Mucosa of descending colon (tissue), 3 donors: ENCODE data around the gene CSPG4. TPM values are rescaled to one million over a fixed set of nuclear protein-coding genes. Genes with fewer than 3 reads are reported as not detected.
"Not testable (repeated sequence)": the region's sequence is repeated elsewhere in the genome, so short reads cannot be mapped to it uniquely, and the experiment has no call there.

ENCODE experiments used
- ATAC-seq: fragments of 200-7000 bp; cut with Tn5 transposase; one replicate; pipeline ENCODE4 v1.9.1; 2020; ENCODE audit warnings: mild to moderate bottlenecking, moderate library complexity
- DNase-seq, 3 donors: peaks; one replicate each; pipeline ENCODE4 v3.0.0-alpha.2; 2020
- H3K36me3 ChIP-seq: fragments of 200-600 bp; one replicate; pipeline ENCODE4 v1.8.0; 2021; ENCODE audit warnings: low read depth, mild to moderate bottlenecking
- H3K4me1 ChIP-seq: fragments of 200-600 bp; one replicate; pipeline ENCODE4 v1.8.0; 2021; ENCODE audit warnings: low read depth, mild to moderate bottlenecking
- H3K4me3 ChIP-seq: fragments of 200-600 bp; one replicate; pipeline ENCODE4 v1.8.0; 2021; ENCODE audit warnings: mild to moderate bottlenecking
- H3K9me3 ChIP-seq: fragments of 200-600 bp; one replicate; pipeline ENCODE4 v1.8.0; 2021; ENCODE audit warnings: mild to moderate bottlenecking
- intact Hi-C, 2 donors: fragments of 100-400 bp; cut with DNase I in 1 of 2; cut with micrococcal nuclease in 1 of 2; formaldehyde crosslinking; loops; one replicate each; pipeline versions ENCODE4 v1.11.0 to v1.11.1; 2022; cut with DNase I, micrococcal nuclease
- total RNA-seq, 3 donors: library from RNA; stranded (reverse); fragmentation: NEBNext Ultra II Directional in 2 of 3; extraction: Animal tissue kit (Norgen Biotek cat#: 25700) in 2 of 3; gene quantifications; one replicate each; pipeline versions ENCODE4 v1.2.1 to v1.2.4, GENCODE V29; 2021 to 2023
- TF ChIP-seq, protein P1 (sequence below): fragments of 200-600 bp; IDR thresholded peaks from one replicate; pipeline ENCODE4 v1.8.0; 2022; ENCODE audit warnings: antibody characterized with exemption, mild to moderate bottlenecking
- donor health status: DM: no; HTN: no; CAD: no; lungs with moderate emphysema.
- donor health status: DM: no; HTN: no; CAD: no.
- donor health status: DM: no; HTN: yes; CAD: no.

CSPG4 gene
- total RNA-seq, 3 donors from 2014 or later: 3.0 to 86.8 (median 7.8) TPM

DNA sequence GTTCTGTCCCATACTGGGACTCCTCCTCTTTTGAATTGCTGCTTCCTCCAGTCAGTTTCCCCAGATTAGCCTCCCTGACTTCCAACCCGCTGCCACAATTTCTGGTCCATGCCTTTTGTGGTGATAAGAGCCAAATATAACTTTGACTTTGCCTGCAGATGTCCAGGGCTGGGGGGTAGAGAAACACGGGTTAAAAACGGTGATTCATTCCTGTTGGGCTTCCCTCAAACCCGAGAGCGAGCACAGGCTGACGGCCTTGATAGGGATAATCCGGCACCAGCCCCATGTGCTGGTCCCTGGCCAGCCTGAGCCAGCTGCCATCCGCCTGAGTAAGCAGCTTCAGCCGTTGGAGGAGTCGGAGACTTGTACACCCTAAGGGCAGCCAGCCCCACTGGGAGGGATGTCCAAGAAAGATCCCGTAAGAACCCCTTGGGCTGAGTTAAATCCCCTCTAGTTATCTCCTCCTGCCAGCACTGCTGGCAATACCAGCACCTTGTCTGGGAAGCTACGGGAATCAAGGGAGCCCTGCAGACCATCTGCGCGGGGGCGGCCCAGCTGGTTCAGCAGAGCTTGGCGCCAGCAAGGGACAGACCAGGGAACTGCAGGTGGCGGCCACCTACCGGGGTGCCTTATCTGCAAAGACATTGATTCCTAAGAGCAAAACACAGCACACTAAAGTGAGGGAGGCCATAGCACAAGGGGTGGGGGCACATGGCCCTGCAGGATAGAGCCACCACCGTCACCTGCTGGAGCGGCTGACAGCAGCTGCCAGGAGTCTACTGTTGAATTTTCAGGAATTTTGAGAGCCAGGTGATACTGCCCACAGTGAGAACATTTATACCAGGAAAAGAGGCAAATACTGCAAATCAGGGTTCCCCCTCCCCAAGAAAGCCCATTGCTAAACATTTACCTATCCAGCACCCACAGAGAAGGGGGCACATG lies 18.1 kb downstream of the CSPG4 start:
- intact Hi-C loops: no loop called here
- Histone ChIP-seq H3K36me3 (no peaks in the 10 kb centered on the region), H3K4me1 (peaks cover 8% of the 10 kb centered on the region), H3K9me3 (no peaks in the 10 kb centered on the region), H3K4me3 (no peak overlapping the region)
- ATAC-seq (peak; percentile 70), DNase-seq (peak; percentile 54 to 80 (median 62))
- TF ChIP-seq, protein P1, sequence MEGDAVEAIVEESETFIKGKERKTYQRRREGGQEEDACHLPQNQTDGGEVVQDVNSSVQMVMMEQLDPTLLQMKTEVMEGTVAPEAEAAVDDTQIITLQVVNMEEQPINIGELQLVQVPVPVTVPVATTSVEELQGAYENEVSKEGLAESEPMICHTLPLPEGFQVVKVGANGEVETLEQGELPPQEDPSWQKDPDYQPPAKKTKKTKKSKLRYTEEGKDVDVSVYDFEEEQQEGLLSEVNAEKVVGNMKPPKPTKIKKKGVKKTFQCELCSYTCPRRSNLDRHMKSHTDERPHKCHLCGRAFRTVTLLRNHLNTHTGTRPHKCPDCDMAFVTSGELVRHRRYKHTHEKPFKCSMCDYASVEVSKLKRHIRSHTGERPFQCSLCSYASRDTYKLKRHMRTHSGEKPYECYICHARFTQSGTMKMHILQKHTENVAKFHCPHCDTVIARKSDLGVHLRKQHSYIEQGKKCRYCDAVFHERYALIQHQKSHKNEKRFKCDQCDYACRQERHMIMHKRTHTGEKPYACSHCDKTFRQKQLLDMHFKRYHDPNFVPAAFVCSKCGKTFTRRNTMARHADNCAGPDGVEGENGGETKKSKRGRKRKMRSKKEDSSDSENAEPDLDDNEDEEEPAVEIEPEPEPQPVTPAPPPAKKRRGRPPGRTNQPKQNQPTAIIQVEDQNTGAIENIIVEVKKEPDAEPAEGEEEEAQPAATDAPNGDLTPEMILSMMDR: no peak

DNA sequence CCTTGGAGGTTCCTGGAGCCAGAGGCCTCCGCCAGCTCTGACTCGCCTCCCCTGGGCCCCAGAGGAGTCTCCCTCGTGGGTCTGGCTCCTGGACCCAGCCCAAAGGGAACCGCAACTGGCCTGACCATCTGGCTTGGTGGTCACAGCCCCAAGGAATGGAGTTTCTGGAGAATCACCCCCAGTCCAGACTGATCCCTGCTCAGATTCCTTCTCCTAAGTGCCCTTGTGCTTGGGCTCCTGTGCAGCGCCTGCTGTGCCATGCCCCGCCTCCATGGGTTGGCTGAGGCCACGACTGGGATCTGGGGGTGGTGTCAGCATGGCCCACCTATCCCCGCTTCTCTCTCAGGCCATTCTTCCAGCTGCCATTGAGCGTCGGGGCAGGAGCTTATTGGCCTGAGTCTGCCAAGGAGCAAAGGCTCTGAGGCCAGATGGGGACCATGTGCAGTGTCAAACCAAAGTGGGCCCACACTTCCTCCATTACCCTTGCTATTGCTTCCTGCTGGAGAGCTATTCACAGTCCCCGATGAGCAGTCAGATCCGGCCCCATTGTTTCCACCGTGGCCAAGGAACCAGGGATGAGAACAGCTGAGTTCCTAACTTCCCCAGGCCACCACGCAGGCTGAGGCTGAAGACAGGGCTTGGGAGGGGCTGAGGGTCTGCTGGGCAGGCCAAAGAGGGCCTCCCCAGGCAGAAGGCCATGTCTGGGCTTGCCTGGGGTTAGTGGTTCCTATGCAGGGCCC lies 19.0 kb downstream of the CSPG4 start:
- Histone ChIP-seq H3K4me1 (peaks cover 8% of the 10 kb centered on the region), H3K36me3 (no peaks in the 10 kb centered on the region), H3K4me3 (no peak overlapping the region), H3K9me3 (no peaks in the 10 kb centered on the region)
- ATAC-seq: no peak
- TF ChIP-seq, protein P1: no peak
- DNase-seq: peak in 1 of 3 donors; percentile 52
- intact Hi-C loops: no loop called here

GRCh38 chr15:75693028-75693427 lies 19.6 kb downstream of the CSPG4 start:
- intact Hi-C loops, H3K36me3 ChIP-seq, DNase-seq, H3K9me3 ChIP-seq, ATAC-seq, H3K4me3 ChIP-seq, H3K4me1 ChIP-seq: not testable (repeated sequence)

DNA sequence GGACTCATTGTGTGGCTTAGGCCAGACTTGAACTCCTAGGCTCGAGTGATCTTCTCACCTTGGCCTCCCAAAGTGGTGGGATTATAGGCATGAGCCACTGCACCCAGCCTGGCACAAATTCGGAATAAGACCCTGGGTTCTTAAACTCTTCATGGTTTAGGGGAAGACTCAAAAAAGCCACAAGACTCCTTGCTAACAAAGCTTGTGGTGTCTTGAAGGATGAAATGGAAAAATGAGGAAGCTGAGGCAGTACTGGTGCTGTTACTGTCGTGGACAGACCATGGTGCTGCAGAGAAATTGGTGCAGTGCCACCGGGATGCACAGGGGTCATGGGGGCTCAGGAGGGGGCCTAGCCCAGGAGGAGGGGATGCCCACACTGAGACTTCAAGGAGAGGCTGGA lies 20.3 kb downstream of the CSPG4 start:
- H3K4me3 ChIP-seq, H3K9me3 ChIP-seq, H3K4me1 ChIP-seq, DNase-seq, ATAC-seq, H3K36me3 ChIP-seq, intact Hi-C loops: not testable (repeated sequence)

DNA sequence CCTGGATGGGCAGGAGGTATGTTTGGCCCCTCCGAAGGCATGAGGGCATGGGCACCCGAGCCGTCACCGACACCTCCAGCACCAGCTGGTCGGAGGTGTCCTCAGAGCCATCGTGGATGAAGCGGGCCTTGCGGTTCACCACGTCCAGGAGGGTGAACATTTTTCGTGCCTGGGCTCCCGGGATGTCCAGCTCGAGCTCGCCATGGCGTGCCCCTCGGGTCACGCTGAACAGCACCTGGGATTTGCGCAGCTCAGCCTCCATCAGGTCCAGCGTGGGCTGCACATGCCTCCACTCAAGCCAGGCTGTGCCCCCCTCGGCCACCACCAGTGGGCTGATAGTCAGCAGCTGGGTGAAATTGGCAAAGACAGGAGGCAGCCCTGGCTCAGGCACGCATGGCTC lies 23.2 kb downstream of the CSPG4 start:
- DNase-seq, H3K4me1 ChIP-seq, intact Hi-C loops, H3K9me3 ChIP-seq, H3K36me3 ChIP-seq, ATAC-seq, H3K4me3 ChIP-seq: not testable (repeated sequence)

- no peaks in the 10 kb centered on the region for H3K9me3 ChIP-seq
- TF ChIP-seq, protein P1: no peak
- DNase-seq (no peak), ATAC-seq (no peak)
- H3K4me1 ChIP-seq: peaks cover 7% of the 10 kb centered on the region
- no peaks in the 10 kb centered on the region for H3K36me3 ChIP-seq
- intact Hi-C loops: no loop called here
- H3K4me3 ChIP-seq: no peak overlapping the region
Measured at GRCh38 chr15:75688831-75689230, 23.8 kb downstream of the CSPG4 start.

DNA sequence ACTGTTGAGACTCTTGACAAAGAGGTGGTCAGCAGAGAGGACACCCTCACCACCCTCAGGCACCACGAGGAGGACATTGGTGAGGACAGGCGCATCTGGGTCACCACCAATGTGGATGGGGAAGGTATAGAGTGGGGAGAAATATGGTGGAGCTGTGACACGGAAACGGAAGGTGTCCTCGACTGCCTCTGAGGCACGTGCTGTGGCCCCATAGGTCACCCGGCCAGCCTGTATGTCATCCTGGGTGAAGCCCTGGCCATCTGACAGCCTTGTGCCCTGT lies 24.4 kb downstream of the CSPG4 start:
- TF ChIP-seq, protein P1: no peak
- Histone ChIP-seq H3K9me3 (no peaks in the 10 kb centered on the region), H3K4me1 (peaks cover 9% of the 10 kb centered on the region), H3K4me3 (no peak overlapping the region), H3K36me3 (no peaks in the 10 kb centered on the region)
- intact Hi-C loops: no loop called here
- ATAC-seq (no peak), DNase-seq (no peak)
